SU-DHL-6 (cell line): ENCODE measurements around the gene ENDOD1.

Experiments
- CTCF ChIP-seq: fragments of 200-600 bp; sonication (generic); IDR thresholded peaks from one replicate; pipeline ENCODE4 v1.5.1; 2017; ENCODE audit warnings: antibody characterized with exemption, mild to moderate bottlenecking, low read length, moderate library complexity; ENCODE audit not compliant: insufficient read depth, poor library complexity, severe bottlenecking
- EZH2phosphoT487 ChIP-seq: fragments of 200-600 bp; sonication (generic), shearing (Covaris generic); conservative IDR thresholded peaks from 2 replicates; pipeline ENCODE4 v1.6.1; 2018; ENCODE audit warnings: mild to moderate bottlenecking, antibody characterized with exemption, low read length, moderate library complexity, mixed read lengths

- no peak for TF ChIP-seq CTCF
- no peak for TF ChIP-seq EZH2phosphoT487
These were observed 76.0 kb downstream of the ENDOD1 start for GRCh38 chr11:95165638-95166037.
